Stromal cell of bone marrow (primary cell): ENCODE measurements around the gene RUFY2.

Source experiments
- DNase-seq: peaks from one replicate; pipeline ENCODE4 v3.0.0-alpha.2; 2012; ENCODE audit warnings: low read depth

Gene RUFY2

DNA sequence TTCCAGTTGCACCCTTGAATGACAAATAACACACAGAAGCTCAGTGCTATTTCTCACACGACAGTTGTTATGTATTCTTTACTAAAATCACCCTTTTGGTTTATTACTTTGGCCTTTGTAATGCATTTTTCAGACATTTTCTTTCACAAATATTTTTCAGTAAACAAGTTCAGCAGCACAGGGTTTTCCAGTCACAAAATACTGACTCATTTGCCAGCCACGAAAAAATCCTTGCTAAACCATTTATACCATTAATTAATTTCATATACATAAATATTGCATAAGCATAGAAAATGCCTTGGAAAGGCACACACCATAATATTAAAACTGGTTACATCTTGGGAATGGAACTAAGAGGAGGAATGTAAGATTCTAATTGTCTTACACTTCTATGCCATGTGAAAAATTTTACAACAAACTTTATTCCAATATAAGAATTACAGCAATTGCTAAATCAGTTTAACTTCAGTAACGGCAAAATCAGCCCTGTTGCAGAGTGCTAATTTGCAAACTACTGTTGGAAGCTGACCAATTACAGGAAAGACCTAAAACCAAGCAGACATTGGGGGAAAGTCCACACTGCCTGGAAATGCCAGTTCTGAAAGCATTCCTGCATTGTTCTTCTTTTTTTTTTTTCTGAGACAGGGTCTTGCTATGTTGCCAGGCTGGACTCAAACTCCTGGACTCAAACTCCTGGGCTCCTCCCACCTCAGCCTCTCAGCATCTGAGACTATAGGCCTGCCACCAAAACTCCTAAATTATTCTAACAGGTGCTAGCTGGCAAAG lies 42.8 kb downstream of the RUFY2 start:
- DNase-seq, result no peak

DNA sequence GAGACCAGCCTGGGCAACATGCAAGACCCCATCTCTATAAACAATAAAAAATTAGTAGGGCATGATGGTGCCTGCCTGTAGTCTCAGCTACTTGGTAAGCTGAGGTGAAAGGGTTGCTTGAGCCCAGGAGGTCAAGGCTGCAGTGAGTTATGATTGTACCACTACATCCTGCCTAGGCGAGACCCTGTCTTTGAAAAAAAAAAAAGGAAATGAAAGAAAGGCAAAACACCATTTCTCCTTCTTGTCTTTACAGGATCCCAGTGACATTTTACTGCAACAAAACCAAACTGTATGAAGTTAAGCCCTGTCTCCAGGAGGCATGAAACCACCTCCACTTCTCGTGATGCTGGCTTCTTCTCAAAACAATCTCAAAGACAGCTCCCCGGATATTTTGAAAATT lies 44.5 kb downstream of the RUFY2 start:
- no peak for DNase-seq

GRCh38 chr10:68359189-68359588 lies 47.9 kb downstream of the RUFY2 start:
- DNase-seq, result no peak

DNA sequence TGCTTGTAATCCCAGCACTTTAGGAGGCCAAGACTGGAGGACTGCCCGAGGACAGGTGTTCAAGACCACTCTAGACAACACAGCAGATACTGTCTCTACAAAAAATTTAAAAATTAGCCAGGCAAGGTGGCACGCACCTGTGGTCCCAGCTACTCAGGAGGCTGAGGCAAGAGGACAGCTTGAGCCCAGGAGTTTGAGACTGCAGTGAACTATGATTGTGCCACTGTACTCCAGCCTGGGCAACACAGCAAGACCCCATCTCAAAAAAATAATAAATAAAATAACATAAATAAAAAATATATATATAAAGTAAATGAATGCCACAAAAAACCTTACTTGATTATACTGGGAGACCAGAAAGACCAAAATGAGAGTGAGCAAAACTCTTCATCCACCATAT lies 53.5 kb downstream of the RUFY2 start:
- DNase-seq, result no peak

DNA sequence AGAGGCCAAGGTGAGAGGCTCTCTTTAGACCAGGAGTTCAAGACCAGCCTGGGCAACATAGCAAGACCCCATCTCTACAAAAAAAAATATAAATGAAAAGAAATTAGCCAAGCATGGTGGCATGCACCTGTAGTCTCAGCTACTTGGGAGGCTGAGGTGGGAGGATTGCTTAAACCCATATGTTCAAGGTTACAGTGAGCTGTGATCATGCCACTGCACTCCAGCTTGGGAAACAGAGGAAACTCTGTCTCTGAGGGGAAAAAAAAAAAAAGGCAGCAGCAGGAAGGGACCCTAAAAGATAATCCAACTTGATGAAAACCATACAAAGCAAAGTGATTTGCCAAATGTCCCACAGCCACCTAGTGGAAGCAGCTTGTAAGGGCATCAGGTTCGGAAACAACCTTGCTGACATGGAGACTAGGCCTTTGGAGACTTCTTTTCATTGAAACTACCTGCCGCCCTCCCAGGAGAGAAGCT lies 58.8 kb downstream of the RUFY2 start:
- DNase-seq, result no peak

GRCh38 chr10:68346774-68347173 lies 60.3 kb downstream of the RUFY2 start:
- DNase-seq, result no peak

DNA sequence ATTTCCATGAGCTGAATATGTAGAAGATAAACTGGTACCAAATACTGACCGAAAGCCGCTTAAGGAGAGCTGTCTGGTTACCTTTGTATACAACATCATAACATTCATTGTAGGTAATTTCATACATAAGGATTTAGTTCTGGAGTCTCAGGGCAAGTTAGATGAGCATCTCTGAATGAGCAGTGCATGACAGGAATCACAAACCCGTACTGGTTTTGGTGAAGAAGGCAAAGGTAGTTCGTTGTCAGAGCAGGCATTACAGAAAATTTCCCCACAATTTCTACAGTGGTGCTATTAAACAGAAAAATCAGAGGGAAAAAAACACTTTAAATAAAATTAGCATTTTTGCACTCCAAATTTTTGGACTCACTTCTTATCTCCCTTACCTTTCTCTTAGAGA lies 61.5 kb downstream of the RUFY2 start:
- DNase-seq, result no peak

GRCh38 chr10:68342909-68343516 lies 64.1 kb downstream of the RUFY2 start:
- DNase-seq, result no peak

GRCh38 chr10:68340358-68341080 lies 66.6 kb downstream of the RUFY2 start:
- DNase-seq, result no peak

DNA sequence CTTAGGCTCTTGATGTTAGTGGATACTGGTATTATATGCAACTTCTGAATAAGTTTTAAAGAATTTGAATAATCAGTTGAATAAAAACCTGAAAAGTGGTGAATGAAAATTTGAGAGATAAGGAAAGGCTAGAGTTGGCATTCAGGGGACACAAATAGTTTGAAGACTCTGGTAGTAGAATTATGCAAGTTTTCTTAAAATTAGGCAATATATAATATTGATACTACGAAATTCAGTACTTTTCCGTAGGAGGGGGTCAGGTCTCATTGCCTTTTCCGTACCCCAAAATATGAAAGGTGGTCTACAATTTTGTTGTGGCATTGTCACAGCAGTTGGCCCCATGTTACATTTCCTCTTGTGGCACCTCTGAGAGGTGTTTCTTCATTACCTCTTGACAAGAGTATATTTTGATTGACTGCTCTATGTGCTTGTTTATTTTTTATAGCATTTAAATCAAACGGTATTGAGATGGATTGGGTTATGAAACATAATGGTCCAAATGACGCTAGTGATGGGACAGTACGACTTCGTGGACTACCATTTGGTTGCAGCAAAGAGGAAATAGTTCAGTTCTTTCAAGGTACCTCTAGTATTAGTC lies 70.2 kb downstream of the RUFY2 start:
- no peak for DNase-seq

DNA sequence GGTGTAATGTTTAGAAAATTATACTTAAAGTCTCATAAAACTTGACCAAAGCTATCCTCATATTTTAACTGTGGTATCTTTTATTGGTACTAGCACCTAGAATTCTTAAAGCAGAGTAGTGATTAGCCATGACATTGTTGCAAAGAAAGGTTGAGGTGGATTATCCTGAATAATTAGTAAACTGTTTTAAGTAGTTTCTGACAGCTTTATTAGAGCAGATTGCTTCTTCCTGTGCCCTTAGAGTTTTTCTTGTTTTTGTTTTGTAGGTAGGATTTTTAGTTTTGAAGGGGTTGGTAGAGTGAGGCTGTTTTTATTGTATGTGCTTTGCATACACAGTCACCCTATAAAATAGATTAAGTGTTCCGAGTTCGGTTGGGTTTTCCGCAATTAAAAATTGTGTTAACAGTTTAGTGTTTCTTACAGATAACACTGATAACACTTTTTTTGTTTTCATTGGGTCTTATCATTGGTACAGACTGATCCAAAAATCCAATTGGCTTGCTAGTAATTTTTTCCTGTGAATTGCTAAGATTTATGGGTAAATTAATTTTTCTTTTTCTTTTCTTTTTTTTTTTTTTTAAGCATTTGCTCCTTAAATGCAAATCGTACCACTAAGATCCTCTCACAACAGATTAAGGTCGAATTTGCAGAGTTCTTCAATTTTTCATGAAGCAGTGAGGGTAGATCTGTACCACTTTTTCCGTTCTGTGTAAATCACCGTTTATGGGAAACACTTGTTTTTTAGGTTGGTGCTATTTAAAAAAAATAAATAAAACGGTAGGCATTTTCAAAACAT lies 72.2 kb downstream of the RUFY2 start:
- no peak for DNase-seq

DNA sequence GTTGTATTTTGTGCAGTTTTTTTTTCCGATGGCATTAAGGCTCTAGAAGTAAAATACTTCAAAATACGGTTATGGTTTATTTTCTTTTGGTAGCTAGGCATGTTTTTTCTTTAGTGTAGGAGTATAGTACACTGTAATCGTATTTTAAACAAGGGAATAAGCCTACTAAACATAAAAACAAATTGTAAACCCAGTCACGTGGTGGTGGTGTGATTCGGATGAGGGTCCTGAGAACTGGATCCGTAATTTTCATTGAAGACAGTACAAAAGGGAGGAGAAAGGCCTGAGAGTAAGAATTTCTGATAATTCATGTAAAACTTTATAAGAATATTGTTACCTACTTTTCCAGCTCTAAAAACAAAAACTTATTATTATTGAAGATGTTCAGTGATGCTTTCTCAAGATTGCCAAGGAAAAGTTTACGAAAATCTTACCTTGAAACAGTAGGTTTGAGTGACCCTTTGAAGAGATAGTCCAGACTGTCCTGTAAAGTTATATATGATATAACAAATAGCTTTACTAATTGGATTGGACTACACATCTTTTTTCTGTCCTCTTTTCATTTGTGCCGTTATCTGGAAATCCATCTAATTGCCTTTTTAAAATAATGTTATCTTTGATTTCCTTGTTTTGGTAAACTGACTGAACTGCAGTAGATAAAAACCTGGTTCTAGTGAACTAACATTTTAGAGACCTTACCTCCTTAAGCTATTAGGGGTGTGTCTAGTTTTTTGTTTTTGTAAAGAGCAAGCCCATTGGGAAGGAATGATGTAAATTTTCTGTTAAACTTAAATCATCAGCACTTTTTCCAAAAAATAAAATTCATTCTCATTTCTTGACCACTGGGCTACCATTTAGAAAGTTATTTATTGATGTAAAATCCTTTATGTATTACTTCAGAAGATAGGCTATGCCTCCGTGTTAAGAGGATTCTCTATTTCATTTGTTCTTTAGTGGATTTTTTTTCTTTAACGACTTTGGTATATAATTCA lies 73.3 kb downstream of the RUFY2 start:
- no peak for DNase-seq

DNA sequence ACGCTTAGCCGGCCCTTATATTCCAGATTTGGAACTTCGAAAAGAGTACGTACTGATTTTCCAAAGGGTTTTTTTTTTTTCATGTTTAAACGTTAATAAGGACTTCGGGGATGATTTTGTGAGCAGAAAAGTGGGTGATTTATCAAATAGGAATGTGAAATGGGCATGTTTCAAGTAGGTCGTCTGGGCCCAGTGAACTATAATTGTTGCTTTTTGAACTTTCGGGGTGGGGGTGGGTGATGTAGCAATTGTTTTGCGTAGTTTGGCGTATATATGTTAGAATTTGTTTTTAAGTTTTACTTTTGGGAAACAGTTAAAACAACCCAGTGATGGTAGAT lies 74.0 kb downstream of the RUFY2 start:
- no peak for DNase-seq

GRCh38 chr10:68332259-68333057 lies 74.6 kb downstream of the RUFY2 start, which contains the start of gene PBLD:
PBLD (minus strand) TSS chr10:68332928; CDS start chr10:68306844, 26,084 bp downstream.
- peak; percentile 61 for DNase-seq

GRCh38 chr10:68331455-68332258 lies 75.4 kb downstream of the RUFY2 start, which contains the start of gene HNRNPH3:
HNRNPH3 (plus strand) TSS chr10:68332064; CDS start chr10:68337222, 5,158 bp downstream.
- peak; percentile 91 for DNase-seq

- no peak for DNase-seq
Observed at GRCh38 chr10:68330852-68331454, 76.1 kb downstream of the RUFY2 start.

GRCh38 chr10:68329506-68329861 lies 77.6 kb downstream of the RUFY2 start:
- DNase-seq, result no peak
